CD4-positive, alpha-beta T cell treated with Interleukin-10 for 1 hour (primary cell): ENCODE data around the gene HEXIM1.

Source experiments
- DNase-seq: peaks from one replicate; pipeline ENCODE4 v3.0.0-alpha.2; 2020

The HEXIM1 gene

GRCh38 chr17:45147581-45148182, 593 bp upstream of the HEXIM1 start:
- DNase-seq: peak; percentile 90

- peak; percentile 78 for DNase-seq
Observed at GRCh38 chr17:45149037-45149668, 878 bp downstream of the HEXIM1 start.

GRCh38 chr17:45149669-45150664, 1.7 kb downstream of the HEXIM1 start:
- peak; percentile 46 for DNase-seq

GRCh38 chr17:45150911-45151809, 2.9 kb downstream of the HEXIM1 start:
- DNase-seq: peak; percentile 15

- DNase-seq: no peak
Observed at GRCh38 chr17:45155029-45155428, 6.8 kb downstream of the HEXIM1 start.

GRCh38 chr17:45155483-45155882, 7.2 kb downstream of the HEXIM1 start:
- no peak for DNase-seq

- DNase-seq: no peak
Observed at GRCh38 chr17:45156242-45156641, 8.0 kb downstream of the HEXIM1 start.

- DNase-seq: peak; percentile 67
Observed at GRCh38 chr17:45160447-45161287, 12.4 kb downstream of the HEXIM1 start.

GRCh38 chr17:45161288-45162024, 13.2 kb downstream of the HEXIM1 start, which contains the start of gene HEXIM2:
Gene HEXIM2 (plus strand): TSS chr17:45161875. CDS start chr17:45162794, 919 bp downstream.
- peak; percentile 100 for DNase-seq

- DNase-seq: no peak
Observed at GRCh38 chr17:45162025-45162687, 13.9 kb downstream of the HEXIM1 start.

- no peak for DNase-seq
Observed at GRCh38 chr17:45164734-45165269, 16.5 kb downstream of the HEXIM1 start.

GRCh38 chr17:45168991-45169752, 20.9 kb downstream of the HEXIM1 start:
- no peak for DNase-seq

- DNase-seq: no peak
Observed at GRCh38 chr17:45170280-45170930, 22.1 kb downstream of the HEXIM1 start.

- DNase-seq: no peak
Observed at GRCh38 chr17:45170931-45171337, 22.7 kb downstream of the HEXIM1 start.

GRCh38 chr17:45171338-45172231, 23.3 kb downstream of the HEXIM1 start:
- DNase-seq: no peak

GRCh38 chr17:45172232-45172540, 23.9 kb downstream of the HEXIM1 start:
- DNase-seq: no peak

GRCh38 chr17:45172541-45173286, 24.4 kb downstream of the HEXIM1 start:
- peak; percentile 60 for DNase-seq
